SJSA1 (cell line): Measurements from ENCODE around the gene ALDH1A2. TPM values are rescaled to one million over a fixed set of nuclear protein-coding genes. Genes with fewer than 3 reads are reported as not detected.

Experiments used
- DNase-seq, 2 experiments: peaks; one replicate each; pipeline ENCODE4 v3.0.0-alpha.2; 2015 to 2020; ENCODE audit warnings: low spot score in 2 of 2, low read depth in 1 of 2
- H3K27ac ChIP-seq: fragments of 250-450 bp; sonication (Bioruptor Pico); 2 replicates; pipeline ENCODE4 v1.5.1; 2020; ENCODE audit warnings: mild to moderate bottlenecking, moderate library complexity
- H3K27me3 ChIP-seq: fragments of 250-450 bp; sonication (Bioruptor Pico); replicated peaks from 2 replicates; pipeline ENCODE4 v1.5.1; 2020; ENCODE audit warnings: mild to moderate bottlenecking, moderate library complexity
- H3K36me3 ChIP-seq: fragments of 250-450 bp; sonication (Bioruptor Pico); 2 replicates; pipeline ENCODE4 v1.5.1; 2020; ENCODE audit warnings: mild to moderate bottlenecking
- H3K4me1 ChIP-seq: fragments of 250-450 bp; sonication (Bioruptor Pico); replicated peaks from 2 replicates; pipeline ENCODE4 v1.6.1; 2021; ENCODE audit warnings: mild to moderate bottlenecking
- H3K4me3 ChIP-seq: fragments of 250-450 bp; sonication (Bioruptor Pico); 2 replicates; pipeline ENCODE4 v1.5.1; 2020; ENCODE audit warnings: mild to moderate bottlenecking
- H3K9me3 ChIP-seq: fragments of 250-450 bp; sonication (Bioruptor Pico); replicated peaks from 2 replicates; pipeline ENCODE4 v1.5.1; 2020; ENCODE audit warnings: mild to moderate bottlenecking
- total RNA-seq: library from RNA; depleted of rRNA; stranded (reverse); fragments of >200 nt; shearing (Covaris generic); gene quantifications from 2 replicates; pipeline ENCODE4 v1.2.3, GENCODE V29; 2014

ALDH1A2 gene
- total RNA-seq, 1 experiment from 2014 or later: not detected

DNA sequence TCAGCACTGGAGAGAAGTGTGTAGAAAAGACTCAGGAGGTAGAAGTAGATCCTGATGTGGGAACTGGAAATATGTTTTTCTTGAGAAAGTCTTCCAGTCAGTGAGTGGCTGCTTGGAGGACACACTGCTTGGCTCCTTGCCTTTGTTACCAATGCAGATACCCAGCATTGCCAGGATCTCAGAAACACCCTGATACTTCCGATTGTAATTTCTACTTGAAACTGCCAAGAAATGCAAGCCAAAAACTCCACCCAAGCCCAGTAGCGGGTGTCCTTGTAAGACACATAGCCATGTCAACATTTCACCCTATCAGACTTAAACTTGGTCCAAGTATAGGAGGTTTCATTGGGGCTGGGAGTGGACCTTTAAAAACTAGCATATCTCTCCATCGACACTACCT lies 141.8 kb downstream of the ALDH1A2 start:
- H3K9me3 ChIP-seq: no peaks in the 10 kb centered on the region
- no peak overlapping the region for H3K27ac ChIP-seq
- H3K27me3 ChIP-seq: no peaks in the 10 kb centered on the region; the same call in 1 of the 2 replicates
- H3K4me3 ChIP-seq: no peak overlapping the region
- no peak for DNase-seq
- no peaks in the 10 kb centered on the region for H3K36me3 ChIP-seq
- H3K4me1 ChIP-seq: no peaks in the 10 kb centered on the region; the same call in 1 of the 2 replicates

DNA sequence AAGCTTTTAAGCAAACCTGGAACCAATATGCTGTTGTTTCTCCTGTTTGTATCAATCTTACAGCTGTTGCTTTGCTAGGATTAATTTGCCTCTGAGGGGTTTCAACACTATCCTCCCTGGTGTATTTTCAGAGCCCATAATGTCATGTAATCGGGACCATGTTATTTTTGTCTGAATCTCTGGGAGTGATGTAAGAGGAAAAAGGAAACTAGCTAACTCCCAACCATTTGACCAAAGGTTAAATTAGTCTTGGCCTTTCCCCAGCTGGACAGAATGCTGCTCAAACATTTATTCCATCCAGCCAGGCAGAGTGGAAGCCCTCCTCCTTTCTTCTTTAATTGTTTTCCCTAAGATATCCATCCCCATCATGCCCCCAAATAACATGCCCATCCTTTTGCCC lies 142.2 kb downstream of the ALDH1A2 start:
- no peaks in the 10 kb centered on the region for H3K9me3 ChIP-seq

DNA sequence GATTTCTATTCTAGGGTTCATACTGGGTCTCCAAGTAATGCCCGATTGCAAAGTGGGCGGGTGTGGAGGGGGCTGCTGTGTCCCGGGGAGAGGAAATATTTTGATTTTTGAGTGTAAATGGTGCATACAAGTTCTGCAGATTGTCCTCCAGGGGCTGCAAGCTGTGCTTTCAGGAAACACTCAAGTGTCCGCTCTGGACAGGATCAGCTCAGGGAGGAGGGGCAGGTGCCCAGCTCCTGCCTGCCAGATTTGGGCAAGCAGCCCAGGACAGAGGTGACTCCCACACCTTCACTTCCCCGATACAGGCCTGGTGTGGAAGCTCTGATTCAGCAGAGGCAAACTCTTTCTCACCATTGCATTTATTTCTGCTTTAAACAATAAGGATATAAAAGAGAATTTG lies 142.7 kb downstream of the ALDH1A2 start:
- no peaks in the 10 kb centered on the region for H3K9me3 ChIP-seq
- DNase-seq: no peak
- H3K27me3 ChIP-seq: no peaks in the 10 kb centered on the region; the same call in 1 of the 2 replicates
- no peak overlapping the region for H3K4me3 ChIP-seq
- H3K27ac ChIP-seq: no peak overlapping the region
- no peaks in the 10 kb centered on the region for H3K36me3 ChIP-seq
- no peaks in the 10 kb centered on the region; the same call in 1 of the 2 replicates for H3K4me1 ChIP-seq

More for the DNA sequence above, 142.2 kb downstream of the ALDH1A2 start:
- Histone ChIP-seq H3K4me3 (no peak overlapping the region), H3K36me3 (no peaks in the 10 kb centered on the region), H3K27me3 (no peaks in the 10 kb centered on the region; the same call in 1 of the 2 replicates), H3K27ac (no peak overlapping the region), H3K4me1 (no peaks in the 10 kb centered on the region; the same call in 1 of the 2 replicates)
- DNase-seq: no peak

- no peaks in the 10 kb centered on the region for H3K36me3 ChIP-seq
- DNase-seq: no peak
- H3K9me3 ChIP-seq: no peaks in the 10 kb centered on the region
- H3K4me1 ChIP-seq: no peaks in the 10 kb centered on the region; the same call in 1 of the 2 replicates
- H3K27me3 ChIP-seq: no peaks in the 10 kb centered on the region; the same call in 1 of the 2 replicates
- no peak overlapping the region for H3K27ac ChIP-seq
- no peak overlapping the region for H3K4me3 ChIP-seq
Measured at GRCh38 chr15:57921371-57921770, 144.1 kb downstream of the ALDH1A2 start.

DNA sequence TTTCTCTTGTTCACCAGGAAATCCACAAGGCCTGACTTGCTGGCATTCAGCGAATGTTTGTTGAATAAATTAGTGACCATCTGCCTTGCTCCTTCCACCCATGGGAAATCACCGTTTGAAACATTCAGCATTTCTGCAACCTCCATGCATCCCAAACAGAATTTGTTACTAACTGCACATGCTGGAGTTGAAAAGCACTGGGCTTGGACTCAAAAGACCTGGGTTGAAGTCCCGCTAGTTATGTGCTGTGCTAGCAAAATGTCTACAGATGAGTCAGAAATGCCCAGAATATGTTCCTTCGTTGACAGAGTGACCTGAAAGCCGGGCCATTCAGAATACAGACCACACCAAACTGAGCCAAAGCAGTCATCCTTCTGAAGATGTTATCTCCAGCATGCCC lies 144.6 kb downstream of the ALDH1A2 start:
- H3K4me1 ChIP-seq: no peaks in the 10 kb centered on the region
- no peak overlapping the region for H3K27ac ChIP-seq
- H3K9me3 ChIP-seq: no peaks in the 10 kb centered on the region
- no peak for DNase-seq
- H3K36me3 ChIP-seq: no peaks in the 10 kb centered on the region
- no peak overlapping the region for H3K4me3 ChIP-seq
- no peaks in the 10 kb centered on the region; the same call in 1 of the 2 replicates for H3K27me3 ChIP-seq

DNA sequence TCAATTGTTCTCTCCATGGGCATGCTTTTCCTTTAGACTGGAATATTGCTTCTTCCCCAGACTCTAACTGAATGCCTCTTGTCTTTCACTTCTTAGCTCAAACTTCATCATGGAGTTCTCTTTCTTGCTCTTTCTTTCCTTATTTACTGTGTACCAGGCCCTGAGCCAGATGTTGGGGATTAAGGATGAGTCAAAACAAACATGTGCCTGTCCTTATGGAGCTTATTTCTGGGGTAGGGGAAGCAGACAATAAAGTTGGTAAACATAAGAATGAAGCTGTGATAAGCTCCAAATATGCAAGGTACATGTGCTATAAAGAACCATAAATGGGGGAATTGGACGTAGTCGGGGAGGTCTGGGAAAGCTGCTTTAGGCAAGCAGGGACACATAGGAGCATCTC lies 145.8 kb downstream of the ALDH1A2 start:
- DNase-seq: no peak
- no peak overlapping the region for H3K4me3 ChIP-seq
- H3K27me3 ChIP-seq: no peaks in the 10 kb centered on the region
- H3K36me3 ChIP-seq: no peaks in the 10 kb centered on the region
- no peak overlapping the region for H3K27ac ChIP-seq
- H3K9me3 ChIP-seq: no peaks in the 10 kb centered on the region
- H3K4me1 ChIP-seq: no peaks in the 10 kb centered on the region

- Histone ChIP-seq H3K9me3 (no peaks in the 10 kb centered on the region), H3K36me3 (no peaks in the 10 kb centered on the region), H3K27me3 (no peaks in the 10 kb centered on the region), H3K4me3 (no peak overlapping the region), H3K27ac (no peak overlapping the region), H3K4me1 (no peaks in the 10 kb centered on the region)
- DNase-seq: no peak
Measured at GRCh38 chr15:57917998-57918397, 147.5 kb downstream of the ALDH1A2 start.

DNA sequence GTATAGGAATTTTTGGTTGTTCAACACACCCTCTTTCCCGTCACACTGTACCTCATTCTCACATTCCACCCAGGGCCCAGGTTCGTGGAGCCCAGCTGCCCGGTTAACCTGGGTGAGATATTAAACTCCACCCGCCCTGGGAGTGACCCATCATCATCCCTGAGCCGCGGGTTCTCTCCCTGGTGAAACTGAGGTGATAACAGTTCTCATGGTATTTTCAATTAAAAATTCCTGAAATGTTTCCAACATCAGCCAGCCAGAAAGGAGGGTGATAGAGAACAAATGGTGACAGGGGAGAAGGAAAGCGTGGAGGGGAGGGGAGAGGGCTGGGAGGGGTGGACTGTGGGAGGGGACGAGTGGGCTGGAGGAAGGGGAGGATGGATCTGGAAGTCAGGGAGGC lies 148.8 kb downstream of the ALDH1A2 start:
- Histone ChIP-seq H3K4me1 (no peaks in the 10 kb centered on the region), H3K9me3 (no peaks in the 10 kb centered on the region), H3K4me3 (no peak overlapping the region), H3K36me3 (no peaks in the 10 kb centered on the region), H3K27ac (no peak overlapping the region), H3K27me3 (no peaks in the 10 kb centered on the region)
- no peak for DNase-seq

- H3K27me3 ChIP-seq: no peaks in the 10 kb centered on the region
- DNase-seq: no peak
- H3K9me3 ChIP-seq: no peaks in the 10 kb centered on the region
- H3K36me3 ChIP-seq: no peaks in the 10 kb centered on the region
- no peak overlapping the region for H3K4me3 ChIP-seq
- H3K4me1 ChIP-seq: no peaks in the 10 kb centered on the region
- no peak overlapping the region for H3K27ac ChIP-seq
Measured at GRCh38 chr15:57915827-57916531, 149.5 kb downstream of the ALDH1A2 start.

GRCh38 chr15:57914350-57915055 lies 151.0 kb downstream of the ALDH1A2 start:
- Histone ChIP-seq H3K4me3 (no peak overlapping the region), H3K27me3 (no peaks in the 10 kb centered on the region), H3K27ac (no peak overlapping the region), H3K4me1 (no peaks in the 10 kb centered on the region), H3K36me3 (no peaks in the 10 kb centered on the region), H3K9me3 (no peaks in the 10 kb centered on the region)
- DNase-seq: no peak

GRCh38 chr15:57911247-57911646 lies 154.3 kb downstream of the ALDH1A2 start:
- Histone ChIP-seq H3K27me3 (no peaks in the 10 kb centered on the region), H3K36me3 (no peaks in the 10 kb centered on the region), H3K4me3 (no peak overlapping the region), H3K4me1 (no peaks in the 10 kb centered on the region), H3K9me3 (no peaks in the 10 kb centered on the region), H3K27ac (no peak overlapping the region)
- no peak for DNase-seq

- H3K27ac ChIP-seq: no peak overlapping the region
- no peak for DNase-seq
- H3K27me3 ChIP-seq: no peaks in the 10 kb centered on the region
- no peaks in the 10 kb centered on the region for H3K9me3 ChIP-seq
- H3K36me3 ChIP-seq: no peaks in the 10 kb centered on the region
- H3K4me3 ChIP-seq: no peak overlapping the region
- H3K4me1 ChIP-seq: no peaks in the 10 kb centered on the region
Measured at GRCh38 chr15:57910672-57911071, 154.8 kb downstream of the ALDH1A2 start.

DNA sequence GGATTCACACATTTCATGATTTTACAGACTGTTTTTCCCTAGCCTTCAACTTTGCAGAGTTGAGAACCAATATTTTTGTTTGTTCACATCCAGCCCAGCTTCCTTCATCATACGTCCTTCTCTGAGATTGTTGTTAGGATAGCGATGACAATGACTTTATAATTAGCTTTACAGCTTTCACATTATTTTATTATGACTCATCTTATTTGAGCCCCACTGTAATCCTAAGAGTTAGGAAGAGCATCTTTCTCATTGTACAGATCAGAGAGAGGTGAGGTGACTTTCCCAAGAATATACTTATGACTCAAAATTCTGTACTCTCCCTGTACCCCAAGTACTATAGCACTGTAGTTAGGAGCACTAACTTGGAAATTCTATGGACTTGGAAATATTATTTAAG lies 156.1 kb downstream of the ALDH1A2 start:
- DNase-seq: no peak
- no peaks in the 10 kb centered on the region for H3K9me3 ChIP-seq
- H3K27ac ChIP-seq: no peak overlapping the region
- H3K27me3 ChIP-seq: no peaks in the 10 kb centered on the region
- H3K4me3 ChIP-seq: no peak overlapping the region
- no peaks in the 10 kb centered on the region for H3K36me3 ChIP-seq
- H3K4me1 ChIP-seq: no peaks in the 10 kb centered on the region

- Histone ChIP-seq H3K4me1 (no peaks in the 10 kb centered on the region), H3K4me3 (no peak overlapping the region), H3K27me3 (no peaks in the 10 kb centered on the region), H3K9me3 (no peaks in the 10 kb centered on the region), H3K36me3 (no peaks in the 10 kb centered on the region), H3K27ac (no peak overlapping the region)
- no peak for DNase-seq
Measured at GRCh38 chr15:57903626-57904025, 161.9 kb downstream of the ALDH1A2 start.
